Caco-2 (cell line): ENCODE results near the gene LAMC1. TPM values are rescaled to one million over a fixed set of nuclear protein-coding genes. Genes with fewer than 3 reads are reported as not detected.

Source experiments
- BruUV-seq: library from RNA; stranded (reverse); fragments of 400-500 nt; replicated peaks from 2 replicates; lab custom pipeline; 2021; lab: Mats Ljungman, UMichigan
- CTCF ChIA-PET: fragments of 300-600 bp; sonication (Branson Sonifier 250); formaldehyde crosslinking; loops from one replicate; lab custom pipeline; 2022; ENCODE audit warnings: antibody characterized with exemption; lab: Charles Lee
- POLR2A ChIA-PET: fragments of 300-600 bp; sonication (Branson Sonifier 250); formaldehyde crosslinking; loops from one replicate; lab custom pipeline; 2022; ENCODE audit warnings: antibody characterized with exemption; lab: Charles Lee
- DNase-seq, 2 experiments: peaks; one replicate each; pipeline versions ENCODE4 v3.0.0 to v3.0.0-alpha.2; 2020 to 2022
- H3K27me3 ChIP-seq: replicated peaks from 2 replicates; pipeline ENCODE4 v1.6.0; 2011; ENCODE audit warnings: low read length; ENCODE audit not compliant: control insufficient read depth, insufficient read depth
- H3K36me3 ChIP-seq: 2 replicates; pipeline ENCODE4 v1.5.1; 2011; ENCODE audit warnings: low read length; ENCODE audit not compliant: control insufficient read depth, insufficient read depth
- H3K4me1 ChIP-seq: fragments of 250-450 bp; sonication (Bioruptor Pico); 2 replicates; pipeline ENCODE4 v1.5.1; 2020; ENCODE audit warnings: mild to moderate bottlenecking
- H3K4me3 ChIP-seq: 2 replicates; pipeline ENCODE4 v1.5.1; 2011; ENCODE audit warnings: low read depth, mild to moderate bottlenecking, control low read depth, low read length
- H3K9me3 ChIP-seq: fragments of 250-450 bp; sonication (Bioruptor Pico); 2 replicates; pipeline ENCODE4 v1.5.1; 2020; ENCODE audit warnings: mild to moderate bottlenecking, moderate library complexity
- H3K27ac Mint-ChIP-seq: one replicate; pipeline ENCODE4 v1.8.0; 2022; ENCODE audit warnings: mixed read lengths; ENCODE audit not compliant: unreplicated experiment
- H3K27me3 Mint-ChIP-seq: one replicate; pipeline ENCODE4 v1.8.0; 2022; ENCODE audit warnings: mixed read lengths; ENCODE audit not compliant: insufficient read depth, unreplicated experiment
- H3K36me3 Mint-ChIP-seq: one replicate; pipeline ENCODE4 v1.8.0; 2022; ENCODE audit warnings: mild to moderate bottlenecking, mixed read lengths; ENCODE audit not compliant: insufficient read depth, unreplicated experiment
- H3K4me1 Mint-ChIP-seq: one replicate; pipeline ENCODE4 v1.8.0; 2022; ENCODE audit warnings: low read depth, mixed read lengths; ENCODE audit not compliant: unreplicated experiment
- H3K4me3 Mint-ChIP-seq: one replicate; pipeline ENCODE4 v1.8.0; 2022; ENCODE audit warnings: mild to moderate bottlenecking, moderate library complexity, mixed read lengths; ENCODE audit not compliant: unreplicated experiment
- H3K9me3 Mint-ChIP-seq: one replicate; pipeline ENCODE4 v1.8.0; 2022; ENCODE audit warnings: mixed read lengths; ENCODE audit not compliant: unreplicated experiment
- intact Hi-C: fragments of 100-400 bp; cut with micrococcal nuclease; formaldehyde crosslinking; loops from one replicate; pipeline ENCODE4 v1.10.0; 2022; ENCODE audit not compliant: unreplicated experiment
- total RNA-seq: library from RNA; stranded (reverse); gene quantifications from 2 replicates; pipeline ENCODE4 v1.2.3, GENCODE V29; 2022
- TF ChIP-seq, protein P1 (sequence below), 2 experiments: fragments of 200-600 bp in 1 of 2; IDR thresholded peaks; 1 replicate in 1 of 2; 2 replicates in 1 of 2; pipeline versions ENCODE4 v1.5.1 to v1.8.0; 2011 to 2022; ENCODE audit warnings: antibody characterized with exemption in 1 of 2, control low read depth in 1 of 2, inconsistent platforms in 1 of 2, low read depth in 1 of 2, low read length in 1 of 2, mild to moderate bottlenecking in 1 of 2, moderate library complexity in 1 of 2; ENCODE audit not compliant: insufficient read depth in 1 of 2, severe bottlenecking in 1 of 2, unreplicated experiment in 1 of 2

The LAMC1 gene
- total RNA-seq, 1 experiment from 2014 or later: 323 TPM

DNA sequence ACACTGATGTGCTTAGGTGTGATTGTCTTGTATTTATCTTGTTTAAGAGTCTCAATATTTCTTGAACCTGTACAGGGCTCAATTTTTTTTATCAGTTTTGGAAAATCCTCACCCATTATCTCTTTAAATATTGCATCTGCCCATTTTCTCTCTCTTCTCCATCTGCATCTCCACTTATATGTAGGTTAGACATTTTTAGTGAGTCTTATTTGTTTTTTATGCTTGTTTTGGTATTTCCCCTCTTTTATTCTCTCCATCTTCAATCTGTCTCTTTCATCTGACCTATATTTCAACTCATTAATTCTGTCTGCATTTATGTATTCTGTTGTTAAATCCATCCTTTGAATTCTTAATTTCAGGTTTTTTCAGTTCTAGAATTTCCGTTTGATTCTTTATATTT lies 37.3 kb upstream of the LAMC1 start:
- Histone ChIP-seq H3K4me1 (no peaks in the 10 kb centered on the region), H3K27me3 (no peaks in the 10 kb centered on the region), H3K9me3 (no peaks in the 10 kb centered on the region), H3K4me3 (no peak overlapping the region), H3K36me3 (no peaks in the 10 kb centered on the region)
- Mint-ChIP-seq H3K4me3 (no peak overlapping the region), H3K36me3 (no peaks in the 10 kb centered on the region), H3K27me3 (no peaks in the 10 kb centered on the region), H3K27ac (no peak overlapping the region), H3K9me3 (peaks cover 5% of the 10 kb centered on the region), H3K4me1 (no peaks in the 10 kb centered on the region)
- BruUV-seq: no TSS peak
- CTCF ChIA-PET: no interaction called here
- intact Hi-C loops: no loop called here
- no peak for DNase-seq
- TF ChIP-seq, protein P1, sequence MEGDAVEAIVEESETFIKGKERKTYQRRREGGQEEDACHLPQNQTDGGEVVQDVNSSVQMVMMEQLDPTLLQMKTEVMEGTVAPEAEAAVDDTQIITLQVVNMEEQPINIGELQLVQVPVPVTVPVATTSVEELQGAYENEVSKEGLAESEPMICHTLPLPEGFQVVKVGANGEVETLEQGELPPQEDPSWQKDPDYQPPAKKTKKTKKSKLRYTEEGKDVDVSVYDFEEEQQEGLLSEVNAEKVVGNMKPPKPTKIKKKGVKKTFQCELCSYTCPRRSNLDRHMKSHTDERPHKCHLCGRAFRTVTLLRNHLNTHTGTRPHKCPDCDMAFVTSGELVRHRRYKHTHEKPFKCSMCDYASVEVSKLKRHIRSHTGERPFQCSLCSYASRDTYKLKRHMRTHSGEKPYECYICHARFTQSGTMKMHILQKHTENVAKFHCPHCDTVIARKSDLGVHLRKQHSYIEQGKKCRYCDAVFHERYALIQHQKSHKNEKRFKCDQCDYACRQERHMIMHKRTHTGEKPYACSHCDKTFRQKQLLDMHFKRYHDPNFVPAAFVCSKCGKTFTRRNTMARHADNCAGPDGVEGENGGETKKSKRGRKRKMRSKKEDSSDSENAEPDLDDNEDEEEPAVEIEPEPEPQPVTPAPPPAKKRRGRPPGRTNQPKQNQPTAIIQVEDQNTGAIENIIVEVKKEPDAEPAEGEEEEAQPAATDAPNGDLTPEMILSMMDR (IDR thresholded peaks at IDR 0.05; ENCODE audit: insufficient read depth in 1 of 2, low read depth in 1 of 2, low read length in 1 of 2, severe bottlenecking in 1 of 2, unreplicated experiment in 1 of 2): no peak
- POLR2A ChIA-PET: no interaction called here

DNA sequence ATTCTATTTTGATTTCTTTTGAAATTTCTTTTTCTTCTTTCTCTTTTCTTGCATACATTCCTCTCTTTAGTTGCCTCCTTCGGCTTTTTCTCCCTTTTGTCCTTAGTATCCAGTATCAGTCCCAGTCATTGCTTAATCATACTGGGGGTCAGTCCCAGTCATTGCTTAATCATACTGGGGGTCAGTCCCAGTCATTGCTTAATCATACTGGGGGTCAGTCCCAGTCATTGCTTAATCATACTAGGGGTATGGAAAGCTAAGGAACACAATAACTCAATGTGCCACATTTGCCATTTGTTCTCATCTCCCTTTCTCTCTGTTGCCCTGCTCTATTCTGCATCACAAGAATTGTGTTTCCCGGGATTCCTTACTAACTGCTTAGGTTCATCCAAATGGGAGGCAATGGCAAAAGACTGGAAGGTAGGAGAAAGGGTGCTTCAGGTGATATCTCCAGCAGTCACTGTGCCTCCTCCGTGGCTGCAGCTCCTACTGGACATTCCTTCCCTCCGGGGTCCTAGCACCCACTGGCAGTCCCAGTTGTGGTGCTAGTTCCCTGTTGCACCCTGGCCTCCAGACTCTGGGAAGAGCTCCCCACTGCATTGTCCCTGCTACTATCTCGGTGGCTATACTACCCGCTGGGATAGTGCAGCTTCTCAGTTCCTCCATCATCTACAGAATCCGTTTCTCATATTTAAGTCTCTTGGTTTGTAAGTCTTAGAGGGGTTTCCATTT lies 32.6 kb upstream of the LAMC1 start:
- no TSS peak for BruUV-seq
- Histone ChIP-seq H3K4me1 (no peaks in the 10 kb centered on the region), H3K27me3 (no peaks in the 10 kb centered on the region), H3K4me3 (no peak overlapping the region), H3K9me3 (no peaks in the 10 kb centered on the region), H3K36me3 (no peaks in the 10 kb centered on the region)
- Mint-ChIP-seq H3K4me3 (no peak overlapping the region), H3K4me1 (no peaks in the 10 kb centered on the region), H3K27me3 (no peaks in the 10 kb centered on the region), H3K27ac (no peak overlapping the region), H3K36me3 (no peaks in the 10 kb centered on the region), H3K9me3 (peaks cover 5% of the 10 kb centered on the region)
- ChIA-PET CTCF (no interaction called here), POLR2A (no interaction called here)
- DNase-seq: no peak
- intact Hi-C loops: no loop called here
- TF ChIP-seq, protein P1 (IDR thresholded peaks at IDR 0.05; ENCODE audit: insufficient read depth in 1 of 2, low read depth in 1 of 2, low read length in 1 of 2, severe bottlenecking in 1 of 2, unreplicated experiment in 1 of 2): no peak

DNA sequence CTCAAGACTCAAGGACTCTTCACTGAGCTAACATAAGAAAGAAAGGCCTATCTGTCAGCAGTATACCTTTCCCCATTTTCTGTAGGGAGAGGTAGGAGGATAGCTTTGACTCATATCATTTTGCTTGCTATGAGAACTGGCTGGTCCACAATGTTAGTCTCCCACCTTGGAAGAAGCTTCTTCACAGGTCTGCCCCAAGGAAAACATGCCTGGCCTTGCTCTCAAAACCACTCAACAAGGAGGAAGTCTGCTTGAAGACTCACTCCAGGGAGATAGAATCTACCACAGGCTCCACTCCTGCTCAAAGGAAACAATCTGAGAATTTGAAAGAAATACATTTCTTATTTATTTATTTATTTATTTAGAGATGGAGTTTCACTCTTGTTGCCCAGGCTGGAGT lies 29.5 kb upstream of the LAMC1 start:
- no peaks in the 10 kb centered on the region for H3K9me3 ChIP-seq
- H3K27me3 ChIP-seq: no peaks in the 10 kb centered on the region
- no peak overlapping the region for H3K4me3 ChIP-seq
- no TSS peak for BruUV-seq
- Mint-ChIP-seq H3K4me3 (no peak overlapping the region), H3K27me3 (no peaks in the 10 kb centered on the region), H3K27ac (no peak overlapping the region), H3K9me3 (no peaks in the 10 kb centered on the region), H3K4me1 (no peaks in the 10 kb centered on the region), H3K36me3 (no peaks in the 10 kb centered on the region)
- POLR2A ChIA-PET: no interaction called here
- intact Hi-C loops: no loop called here
- H3K4me1 ChIP-seq: no peaks in the 10 kb centered on the region; the same call in 1 of the 2 replicates
- DNase-seq: no peak
- CTCF ChIA-PET: no interaction called here
- TF ChIP-seq, protein P1 (IDR thresholded peaks at IDR 0.05; ENCODE audit: insufficient read depth in 1 of 2, low read depth in 1 of 2, low read length in 1 of 2, severe bottlenecking in 1 of 2, unreplicated experiment in 1 of 2): no peak
- H3K36me3 ChIP-seq: no peaks in the 10 kb centered on the region
